GM19238 (cell line): ENCODE results near the gene ZDHHC13.
"Not testable (repeated sequence)": the region's sequence is repeated elsewhere in the genome, so short reads cannot be mapped to it uniquely, and the experiment has no call there.

Experiments
- DNase-seq: peaks from one replicate; pipeline ENCODE4 v3.0.0; 2011; ENCODE audit warnings: low spot score; ENCODE audit not compliant: insufficient read length

Gene ZDHHC13

GRCh38 chr11:19099093-19099492, 17.9 kb upstream of the ZDHHC13 start:
- no peak for DNase-seq

DNA sequence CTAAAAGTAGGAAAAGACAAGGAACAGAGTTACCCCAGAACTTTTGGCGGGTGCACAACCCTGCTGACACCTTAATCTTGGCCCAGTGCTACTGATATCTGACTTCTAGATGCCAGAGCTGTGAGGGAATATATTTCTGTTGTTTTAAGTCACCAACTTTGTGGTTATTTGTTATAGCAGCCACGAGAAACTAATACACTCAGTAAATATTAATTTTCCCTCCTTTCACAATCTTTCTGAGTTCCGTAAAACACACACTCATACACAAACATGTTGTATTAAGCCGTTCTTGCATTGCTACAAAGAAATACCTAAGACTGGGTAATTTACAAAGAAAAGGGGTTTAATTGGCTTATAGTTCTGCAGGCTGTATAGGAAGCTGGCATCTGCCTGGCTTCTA, 16.1 kb upstream of the ZDHHC13 start:
- DNase-seq, result no peak

DNA sequence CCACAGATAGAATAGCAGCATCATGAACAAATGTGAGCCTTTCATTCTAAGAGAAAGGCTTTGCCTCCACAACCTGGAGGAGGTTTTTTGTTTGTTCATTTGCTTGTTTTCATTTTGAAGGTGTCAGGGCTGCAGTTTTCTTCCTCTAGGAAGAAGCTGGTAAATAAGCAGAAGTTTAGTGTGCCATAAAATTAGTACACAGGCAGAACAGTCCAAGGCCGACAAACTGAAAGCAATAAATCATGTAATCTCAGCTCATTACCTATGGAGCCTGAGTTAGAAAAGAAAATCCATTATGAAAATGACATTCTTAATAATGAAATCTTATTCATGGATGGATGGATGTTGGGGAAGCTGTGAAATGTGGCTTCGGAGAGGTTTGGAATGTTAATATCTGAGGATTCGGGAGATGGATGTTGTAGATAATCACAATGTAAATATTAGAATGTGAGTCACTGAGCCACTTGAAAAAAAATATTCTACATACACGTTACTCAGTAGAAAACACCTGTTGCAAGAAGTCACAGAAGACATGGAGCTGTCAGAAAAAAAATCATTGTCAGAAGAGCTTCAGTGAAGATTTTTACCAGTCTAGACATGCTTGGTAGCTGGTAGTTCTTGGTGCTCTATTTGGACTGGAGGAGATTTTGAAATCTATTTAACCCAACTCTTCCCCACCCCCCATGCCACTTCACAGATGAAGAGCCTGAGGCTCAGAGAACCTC, 15.0 kb upstream of the ZDHHC13 start:
- DNase-seq, result no peak

DNA sequence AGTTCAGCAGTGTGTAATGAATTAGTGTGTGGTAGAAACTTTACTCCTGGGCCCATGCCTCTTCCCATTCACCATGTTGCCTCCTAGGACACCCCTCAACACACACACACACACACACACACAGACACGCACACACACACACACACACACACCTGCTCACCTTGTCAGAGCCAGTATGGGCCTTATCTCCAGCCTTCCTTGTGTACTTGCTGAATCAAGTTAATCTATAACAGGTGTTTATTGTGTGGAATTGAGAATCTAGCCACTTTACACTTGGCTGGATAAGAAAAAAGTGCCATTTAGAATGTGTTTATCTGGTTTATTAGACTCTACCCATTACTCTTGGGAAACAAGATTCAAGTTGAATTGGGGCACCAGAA, 14.5 kb upstream of the ZDHHC13 start:
- DNase-seq, result no peak

- DNase-seq, result no peak
Measured at GRCh38 chr11:19105011-19105410, 12.0 kb upstream of the ZDHHC13 start.

DNA sequence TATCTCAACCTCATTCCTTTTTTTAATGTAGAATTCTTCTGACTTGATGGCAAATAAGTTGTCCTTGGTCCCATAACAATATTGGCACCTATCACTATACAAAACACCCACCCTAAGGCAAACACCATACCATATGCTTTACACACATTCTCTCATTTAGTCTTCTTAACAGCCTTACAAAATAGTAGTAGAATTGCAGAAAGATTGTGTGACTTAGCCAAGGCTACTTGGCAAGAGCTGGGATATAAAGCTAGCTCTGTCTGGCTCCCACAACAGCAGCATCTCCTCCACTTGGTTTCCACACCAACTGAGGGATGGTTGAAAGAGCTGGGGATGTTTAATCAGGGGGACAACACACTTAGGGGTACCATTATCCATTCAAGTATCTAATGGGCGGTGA, 9.8 kb upstream of the ZDHHC13 start:
- no peak for DNase-seq

DNA sequence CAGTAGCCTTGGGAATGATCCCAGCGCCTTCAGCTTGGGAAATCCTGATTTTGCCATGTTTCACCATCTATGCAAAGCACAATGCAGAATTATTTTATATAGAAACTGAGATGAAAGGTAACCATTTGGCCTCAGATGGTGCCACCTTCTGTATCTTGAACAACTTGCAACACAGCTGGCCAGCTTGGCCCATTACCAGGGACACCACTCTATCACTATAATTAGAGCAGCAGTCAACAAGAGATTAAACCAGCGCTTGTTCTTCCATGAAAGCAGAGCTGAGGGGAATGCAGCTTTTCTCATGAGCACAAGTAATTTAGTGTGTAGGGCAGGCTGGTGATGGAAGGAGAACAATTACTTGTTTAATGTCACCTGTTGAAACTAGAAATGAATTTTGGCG, 6.7 kb upstream of the ZDHHC13 start:
- DNase-seq, result no peak

DNA sequence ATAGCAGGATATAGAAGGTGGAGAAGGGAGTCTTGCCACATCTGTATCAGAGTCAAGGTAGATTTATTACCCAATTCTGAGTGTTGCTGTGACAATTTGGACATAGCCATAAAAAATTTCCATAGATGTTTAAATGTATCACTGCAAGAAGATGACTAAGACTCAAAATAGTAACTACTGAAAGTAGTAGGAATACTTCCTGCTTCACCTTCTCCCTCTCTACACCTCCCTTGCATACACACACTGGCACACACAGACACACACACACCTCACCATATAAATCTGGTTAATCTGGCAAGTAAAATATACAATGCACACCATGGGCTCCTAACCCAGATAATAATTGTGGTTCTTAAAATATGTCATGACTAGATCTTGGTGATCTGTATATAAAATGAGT, 5.2 kb upstream of the ZDHHC13 start:
- no peak for DNase-seq

DNA sequence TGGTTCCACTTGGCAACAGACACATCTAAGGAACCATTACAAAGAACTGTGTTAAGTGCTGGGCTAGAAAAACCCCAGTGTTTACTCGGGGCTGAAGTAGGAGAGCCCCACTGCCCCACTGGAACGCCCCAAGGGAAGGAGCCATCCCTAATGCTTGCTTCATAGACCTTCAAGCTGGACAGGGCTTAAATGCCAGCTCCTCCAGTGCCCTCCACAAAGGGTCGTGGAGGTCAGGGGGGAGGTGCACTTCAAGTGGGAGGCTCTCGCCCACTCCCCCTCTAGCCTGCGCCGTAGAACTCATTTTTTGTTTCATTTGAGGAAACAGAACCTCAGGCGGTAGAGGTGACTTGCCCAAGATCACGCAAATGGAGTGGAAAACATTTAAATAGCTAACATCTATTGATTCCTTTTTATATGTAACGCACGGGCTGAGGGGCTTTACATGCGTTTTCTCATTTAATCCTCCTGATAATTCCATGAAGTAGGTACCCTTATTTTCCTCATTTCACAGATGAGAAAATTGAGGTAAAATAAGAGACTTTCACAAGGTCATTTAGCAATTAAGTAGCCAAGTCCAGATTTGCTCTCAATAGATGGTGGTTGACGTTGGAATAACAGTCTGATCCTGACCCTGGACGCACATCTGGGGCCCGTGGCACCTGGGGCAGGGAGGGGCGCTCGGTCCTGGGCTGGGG, 545 bp upstream of the ZDHHC13 start:
- no peak for DNase-seq

DNA sequence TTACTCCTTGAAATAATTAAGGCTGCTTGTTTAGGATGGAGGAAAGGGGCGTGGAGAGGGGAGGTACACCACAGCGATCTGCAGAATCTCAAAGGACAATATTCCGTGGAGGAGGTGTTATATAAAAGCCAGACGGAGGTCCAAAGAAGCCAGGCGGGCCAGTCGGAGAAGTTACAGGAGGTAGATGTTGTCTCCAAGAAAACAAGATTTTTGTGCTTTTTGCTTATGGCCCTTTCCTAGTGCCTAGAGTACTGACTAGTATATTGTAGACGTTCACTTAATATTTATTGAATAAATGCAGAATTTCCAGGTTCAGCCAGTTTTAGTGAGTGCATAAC, 761 bp downstream of the ZDHHC13 start:
- DNase-seq, result no peak

DNA sequence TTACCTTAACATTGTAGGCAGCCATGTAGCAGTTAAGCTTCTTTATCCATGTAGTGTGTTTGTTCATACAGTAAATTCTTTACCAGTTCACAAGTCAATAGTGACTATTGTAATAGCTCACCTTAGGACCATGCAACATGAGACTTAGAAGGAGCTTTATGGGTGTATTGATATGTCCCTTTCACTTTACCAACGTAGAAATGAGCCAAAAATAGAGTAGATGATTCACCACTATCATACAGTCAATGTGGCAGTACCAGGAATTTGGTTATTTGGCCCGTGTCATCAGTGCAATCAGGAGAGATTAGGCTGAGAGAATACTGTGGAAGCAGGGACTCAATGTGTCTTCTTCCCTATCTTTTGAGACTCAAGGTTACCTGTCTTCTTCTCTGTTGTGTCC, 4.7 kb downstream of the ZDHHC13 start:
- no peak for DNase-seq

GRCh38 chr11:19122960-19123615, 6.1 kb downstream of the ZDHHC13 start:
- no peak for DNase-seq

GRCh38 chr11:19126562-19127325, 9.8 kb downstream of the ZDHHC13 start:
- not testable (repeated sequence) for DNase-seq

DNA sequence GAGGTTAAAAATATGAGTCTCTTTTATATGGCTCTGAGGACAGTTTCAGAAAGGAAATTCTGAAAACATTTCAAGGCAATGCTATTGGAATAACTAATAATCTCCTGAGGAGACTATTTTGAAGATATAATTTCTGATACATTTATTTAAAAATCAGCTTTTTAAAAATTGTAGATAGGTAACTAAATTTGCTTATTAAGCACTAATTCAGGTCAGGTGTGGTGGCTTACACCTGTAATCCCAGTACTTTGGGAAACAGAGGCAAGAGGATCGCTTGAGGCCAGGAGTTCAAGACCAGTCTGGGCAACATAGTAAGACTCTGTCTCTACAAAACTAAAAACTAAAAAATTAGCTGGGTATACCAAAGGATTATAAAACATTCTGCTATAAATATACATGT, 17.0 kb downstream of the ZDHHC13 start:
- DNase-seq, result no peak

DNA sequence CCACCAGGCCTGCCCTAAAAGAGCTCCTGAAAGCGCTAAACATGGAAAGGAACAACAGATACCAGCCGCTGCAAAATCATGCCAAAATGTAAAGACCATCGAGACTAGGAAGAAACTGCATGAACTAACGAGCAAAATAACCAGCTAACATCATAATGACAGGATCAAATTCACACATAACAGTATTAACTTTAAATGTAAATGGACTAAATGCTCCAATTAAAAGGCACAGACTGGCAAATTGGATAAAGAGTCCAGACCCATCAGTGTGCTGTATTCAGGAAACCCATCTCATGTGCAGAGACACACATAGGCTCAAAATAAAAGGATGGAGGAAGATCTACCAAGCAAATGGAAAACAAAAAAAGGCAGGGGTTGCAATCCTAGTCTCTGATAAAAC, 19.9 kb downstream of the ZDHHC13 start:
- DNase-seq, result not testable (repeated sequence)

- no peak for DNase-seq
Measured at GRCh38 chr11:19145319-19145718, 28.4 kb downstream of the ZDHHC13 start.

- DNase-seq, result no peak
Measured at GRCh38 chr11:19156892-19157291, 39.9 kb downstream of the ZDHHC13 start.

- no peak for DNase-seq
Measured at GRCh38 chr11:19160847-19161246, 43.9 kb downstream of the ZDHHC13 start.

GRCh38 chr11:19161651-19162050, 44.7 kb downstream of the ZDHHC13 start:
- no peak for DNase-seq

DNA sequence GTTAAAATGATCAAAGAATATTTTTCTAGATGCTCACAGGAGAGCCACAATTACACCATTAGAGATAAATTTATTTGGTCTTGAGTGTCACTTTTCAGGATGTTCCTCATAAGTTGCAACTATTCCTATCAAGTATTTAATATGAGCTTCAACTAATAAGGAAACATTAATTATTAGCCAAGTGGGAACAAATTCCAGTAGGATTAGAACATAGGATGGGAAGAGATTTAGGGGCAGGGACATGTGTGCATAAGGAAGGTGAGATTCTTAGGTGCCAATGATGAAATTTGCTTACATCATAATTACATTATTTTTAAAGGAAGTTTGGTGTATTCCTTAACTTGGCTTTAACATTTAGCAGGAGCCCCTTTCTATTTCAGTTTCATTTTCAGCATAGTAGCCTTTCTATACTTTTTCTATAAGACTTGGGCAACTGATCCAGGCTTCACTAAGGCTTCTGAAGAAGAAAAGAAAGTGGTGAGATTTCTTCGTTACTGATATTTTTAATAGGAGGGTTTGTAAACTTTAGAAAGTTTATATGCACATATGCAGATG, 46.1 kb downstream of the ZDHHC13 start:
- no peak for DNase-seq

DNA sequence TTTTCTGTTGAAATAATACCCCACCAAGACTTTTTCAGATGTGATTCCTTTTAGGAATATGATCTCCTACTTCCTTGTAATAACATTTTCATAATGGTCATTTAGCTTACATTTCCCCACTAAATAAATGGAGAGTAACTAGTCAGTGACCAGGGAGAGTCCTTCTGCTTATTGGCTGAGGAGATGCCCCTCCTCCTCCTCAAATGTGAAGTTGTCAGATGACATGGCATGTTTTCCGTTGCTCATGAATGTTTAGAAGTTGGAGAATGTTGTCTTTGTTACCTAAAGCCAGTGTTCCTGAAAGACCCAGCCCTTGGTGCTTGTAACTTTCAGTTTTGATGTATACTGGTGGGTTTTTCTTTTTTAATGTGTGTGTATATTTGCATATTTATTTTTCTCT, 46.6 kb downstream of the ZDHHC13 start:
- no peak for DNase-seq
